ENCODE data around the gene TRAPPC6A.
A peak's percentile ranks its signal among the peaks of the same experiment; 100 is the strongest.
"Not testable (repeated sequence)": the region's sequence is repeated elsewhere in the genome, so short reads cannot be mapped to it uniquely, and the experiment has no call there.

Gene TRAPPC6A

DNA sequence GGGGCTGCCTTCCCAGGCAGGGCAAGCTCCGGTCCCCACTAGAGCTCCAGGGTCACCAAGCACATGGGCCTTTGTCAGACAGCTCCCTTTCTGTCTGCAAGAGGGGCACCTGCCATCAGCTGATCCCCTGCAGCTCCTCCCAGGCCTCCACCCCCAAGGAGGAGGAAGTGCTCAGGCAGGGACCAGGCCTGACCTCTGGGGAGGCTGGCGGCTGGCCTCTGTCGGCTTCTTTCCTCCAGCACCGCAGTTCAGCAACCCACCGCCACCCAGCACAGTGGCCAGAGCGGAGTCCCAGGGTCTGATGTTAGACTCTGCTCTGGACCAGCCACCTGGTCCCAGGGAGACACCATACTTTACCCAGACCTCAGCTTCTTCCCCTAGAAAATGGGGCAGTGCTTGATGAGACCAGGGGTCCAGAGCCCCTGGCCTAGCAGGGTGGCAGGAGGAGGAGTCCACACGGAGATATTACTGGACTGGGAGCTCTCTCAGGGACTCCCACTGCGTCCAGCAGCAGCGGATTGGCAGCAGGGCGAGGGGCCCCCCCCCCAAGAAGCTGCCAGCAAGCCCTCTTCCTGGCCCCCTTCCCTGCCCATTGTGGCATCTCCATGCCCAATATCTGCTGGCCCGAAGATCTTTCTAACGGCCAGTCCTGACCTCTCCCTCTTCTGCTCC is 41.4 kb downstream of the TRAPPC6A start:
- DNase-seq (ENCODE audit: low read depth, low spot score), result no peak

DNA sequence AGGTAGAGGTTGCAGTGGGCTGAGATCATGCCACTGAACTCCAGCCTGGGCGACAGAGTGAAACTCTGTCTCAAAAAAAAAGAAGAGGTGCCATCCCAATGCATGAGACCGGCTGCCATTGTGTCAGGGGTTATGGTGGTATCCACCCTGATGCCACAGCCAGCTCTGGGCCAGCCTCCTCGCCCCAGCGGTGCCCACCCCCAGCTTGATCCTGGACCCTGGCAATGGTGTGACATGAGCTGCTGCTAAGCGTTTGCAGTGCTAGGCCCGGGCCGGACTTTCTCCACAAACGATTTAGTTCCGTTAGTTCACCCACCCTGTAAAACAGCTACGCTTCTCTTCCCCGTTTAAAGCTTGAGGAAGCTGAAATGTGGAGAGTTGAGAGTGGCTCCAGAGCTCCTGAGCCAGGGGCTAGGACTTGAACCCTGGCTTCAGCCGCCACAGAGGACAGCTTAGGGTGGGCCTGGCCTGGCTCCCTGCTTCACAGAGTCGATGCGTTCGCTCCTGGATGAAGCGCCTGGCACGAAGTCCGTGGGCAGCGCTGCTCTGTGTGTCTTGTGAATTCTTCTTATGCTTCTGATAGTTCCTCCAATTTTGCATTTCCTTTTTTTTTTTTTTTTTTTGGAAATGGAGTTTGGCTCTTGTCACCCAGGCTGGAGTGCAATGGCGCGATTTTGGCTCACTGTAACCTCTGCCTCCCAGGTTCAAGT is 42.7 kb downstream of the TRAPPC6A start:
- no peak for DNase-seq (ENCODE audit: low read depth, low spot score)
- H3K27ac ChIP-seq, result no peak overlapping the region

More for the DNA sequence above, 41.4 kb downstream of the TRAPPC6A start:
- H3K27ac ChIP-seq, result no peak overlapping the region

DNA sequence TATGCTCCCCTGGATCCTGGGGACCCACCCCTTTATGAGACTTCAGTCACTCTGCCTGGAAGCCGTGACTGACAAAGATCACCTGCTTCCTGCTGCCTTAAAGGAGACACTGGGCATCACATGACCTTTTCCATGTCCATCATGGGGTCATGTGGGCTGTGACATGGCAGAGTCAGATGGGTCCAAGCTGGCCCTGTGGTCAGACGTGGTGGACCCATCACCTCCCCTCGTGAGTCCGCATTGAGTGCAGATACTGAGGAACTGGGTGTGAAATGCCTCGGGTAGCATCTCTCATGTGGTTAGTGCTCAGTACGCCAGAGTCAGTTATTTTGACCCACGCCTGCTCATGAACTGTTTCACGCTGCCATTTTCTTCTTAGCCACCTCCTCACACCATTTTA is 44.4 kb downstream of the TRAPPC6A start:
- no peak for DNase-seq (ENCODE audit: low read depth, low spot score)
- H3K27ac ChIP-seq, result no peak overlapping the region

DNA sequence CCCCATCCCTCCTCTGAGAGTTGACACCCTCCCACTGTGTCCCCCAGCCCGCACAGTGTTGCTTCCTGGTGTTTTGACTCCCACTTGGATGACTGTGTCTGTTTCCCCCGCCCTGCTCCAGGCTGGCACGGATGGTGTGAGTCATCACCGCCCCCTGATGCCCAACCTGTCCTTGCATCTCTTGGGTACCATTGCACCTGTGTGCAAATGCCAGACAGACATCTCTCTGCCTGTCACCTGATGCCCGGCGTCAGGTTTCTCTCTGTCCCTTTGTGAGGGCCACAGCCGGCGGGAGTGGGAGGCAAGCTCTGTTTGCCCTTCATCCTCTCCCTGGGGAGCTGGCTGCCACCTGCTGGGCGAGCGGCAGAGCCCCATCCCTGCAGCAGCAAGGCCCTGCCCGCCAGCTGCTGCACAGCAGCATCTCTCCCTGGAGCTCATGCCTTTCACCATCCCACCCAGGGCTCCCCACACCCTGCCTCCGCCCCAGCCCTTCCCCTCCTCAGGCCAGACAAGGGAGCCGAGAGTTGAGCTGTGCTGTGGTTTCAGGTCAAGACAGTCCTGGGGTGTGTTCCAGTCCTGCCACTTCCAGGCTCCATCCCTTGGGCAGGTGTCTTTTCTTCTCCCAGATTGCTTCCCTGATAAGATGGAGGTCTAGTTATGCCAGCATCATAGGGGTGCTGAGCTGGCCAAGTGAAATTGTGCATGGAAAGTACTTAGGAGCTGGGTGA is 47.0 kb downstream of the TRAPPC6A start:
- H3K27ac ChIP-seq, result no peak overlapping the region
- no peak for DNase-seq (ENCODE audit: low read depth, low spot score)

DNA sequence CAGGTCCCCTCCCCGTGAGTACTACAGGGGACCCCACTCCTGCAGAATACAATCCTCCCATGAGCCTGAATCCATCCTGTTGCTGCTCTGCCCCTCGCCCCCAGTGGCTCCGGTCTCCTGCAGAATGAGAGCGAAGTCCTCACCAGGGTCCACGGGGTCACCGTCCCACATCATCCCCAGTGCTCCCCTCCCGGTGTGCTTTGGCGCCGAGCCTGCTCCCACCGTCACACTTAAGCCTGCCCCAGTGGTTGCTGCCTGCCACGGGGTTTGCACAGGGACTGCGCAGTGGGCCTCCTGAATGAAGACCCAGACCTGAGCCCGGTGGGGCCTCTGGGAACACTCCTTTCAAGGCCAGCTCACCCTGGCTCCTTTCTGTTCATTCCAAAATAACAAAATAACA is 47.8 kb downstream of the TRAPPC6A start:
- no peak for DNase-seq (ENCODE audit: low read depth, low spot score)
- no peak overlapping the region for H3K27ac ChIP-seq

DNA sequence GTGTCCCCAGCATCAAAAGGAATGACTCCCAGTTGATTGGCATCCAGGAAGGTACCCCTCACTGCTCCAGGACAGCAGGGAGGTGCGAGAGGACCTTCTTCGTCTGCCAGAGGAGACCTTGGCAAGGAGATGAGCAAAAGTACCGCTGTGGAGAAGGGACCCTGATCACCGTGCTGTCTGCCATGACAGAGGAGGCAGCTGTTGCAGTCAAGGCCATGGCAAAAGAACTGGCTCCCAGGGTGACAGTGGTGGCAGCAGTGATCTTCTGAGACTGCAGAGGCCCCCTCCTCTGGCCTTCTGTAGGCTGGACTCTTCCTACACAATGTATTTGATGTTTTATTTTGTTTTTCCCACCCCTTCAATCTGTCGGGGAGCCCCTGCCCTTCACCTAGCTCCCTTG is 49.2 kb downstream of the TRAPPC6A start:
- no peak for DNase-seq (ENCODE audit: low read depth, low spot score)
- H3K27ac ChIP-seq, result no peak overlapping the region

DNA sequence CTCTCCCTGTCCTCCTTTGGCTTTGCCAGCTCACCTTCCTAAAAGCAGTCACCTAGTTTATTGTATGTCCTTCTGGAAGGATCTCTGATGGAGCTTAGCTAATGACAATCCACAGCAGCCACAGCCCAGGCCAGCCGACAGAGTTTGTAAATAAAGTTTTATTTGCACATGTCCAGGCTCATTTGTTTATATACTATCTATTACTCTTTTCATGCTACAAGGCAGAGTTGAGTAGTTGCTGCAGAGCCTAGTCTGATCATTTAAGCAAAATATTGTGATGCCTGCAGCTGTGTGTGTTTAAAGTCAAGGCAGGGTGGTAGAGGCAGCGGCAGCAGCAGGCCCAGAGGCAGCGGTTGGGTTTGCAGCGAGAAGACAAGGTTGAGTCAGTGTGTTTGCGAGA is 49.9 kb downstream of the TRAPPC6A start:
- no peak for DNase-seq (ENCODE audit: low read depth, low spot score)
- no peak overlapping the region for H3K27ac ChIP-seq

DNA sequence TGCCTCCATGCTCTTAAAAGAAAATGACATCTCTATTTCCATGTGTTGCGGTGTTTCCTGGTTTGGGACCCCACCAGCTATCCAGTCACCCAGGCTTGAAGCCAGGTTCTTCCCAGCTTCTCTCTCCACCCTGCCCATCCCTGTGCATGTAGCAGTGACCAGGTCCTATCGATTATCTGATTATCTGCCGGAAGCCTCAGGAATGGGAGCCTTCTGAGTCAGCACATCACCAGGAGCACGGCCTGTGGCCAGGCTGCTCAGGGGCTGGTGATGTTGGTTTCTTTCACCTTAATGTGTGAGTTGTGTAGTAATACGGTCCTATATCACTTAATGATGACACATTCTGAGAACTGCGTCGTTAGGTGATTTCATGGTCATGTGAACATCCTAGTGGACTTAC is 51.4 kb downstream of the TRAPPC6A start:
- H3K27ac ChIP-seq, result no peak overlapping the region
- no peak for DNase-seq (ENCODE audit: low read depth, low spot score)

DNA sequence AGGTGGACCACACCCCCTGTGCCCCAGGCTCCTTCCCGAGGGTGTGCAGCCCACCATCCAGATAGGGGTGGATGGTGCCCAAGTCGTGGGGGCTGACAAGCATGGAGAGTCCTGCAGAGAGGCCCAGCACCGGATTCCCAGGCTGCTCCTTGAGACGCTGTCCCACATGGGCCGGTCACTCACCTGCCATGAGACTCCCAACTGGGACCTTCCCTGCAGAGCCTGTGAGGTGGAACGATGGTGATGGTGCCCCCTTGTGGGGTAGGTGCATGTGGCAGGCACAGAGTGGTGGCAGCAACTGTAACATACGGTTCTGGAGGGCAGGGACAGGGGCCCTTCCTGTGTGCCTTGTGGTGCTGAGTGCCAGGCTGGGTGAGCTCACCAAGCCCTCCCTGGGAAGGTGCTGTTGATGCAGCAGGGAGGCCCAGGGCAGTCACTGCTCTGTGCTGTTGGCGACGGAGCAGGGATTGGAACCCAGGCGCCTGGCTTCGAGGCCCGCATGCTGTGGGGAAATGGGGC is 52.0 kb downstream of the TRAPPC6A start:
- DNase-seq (ENCODE audit: low read depth, low spot score), result peak; percentile 12
- no peak overlapping the region for H3K27ac ChIP-seq

DNA sequence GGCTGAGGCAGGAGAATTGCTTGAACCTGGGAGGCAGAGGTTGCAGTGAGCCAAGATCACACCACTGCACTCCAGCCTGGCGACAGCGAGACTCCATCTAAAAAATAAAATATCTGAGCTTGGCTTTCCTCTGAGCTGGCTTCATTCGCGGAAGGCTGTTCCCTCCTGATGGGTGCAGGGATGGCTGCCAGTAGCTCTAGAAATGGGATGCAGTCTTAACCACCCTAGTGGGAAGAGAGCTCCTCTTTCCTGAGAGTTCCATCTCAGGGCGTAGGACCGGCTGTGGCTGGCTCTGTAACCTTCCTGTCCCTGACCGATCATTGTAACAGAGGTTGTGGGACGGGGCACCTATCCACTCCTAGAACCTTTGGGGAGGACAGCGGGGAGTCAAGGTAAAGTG is 52.7 kb downstream of the TRAPPC6A start:
- no peak for DNase-seq (ENCODE audit: low read depth, low spot score)
- H3K27ac ChIP-seq, result no peak overlapping the region

DNA sequence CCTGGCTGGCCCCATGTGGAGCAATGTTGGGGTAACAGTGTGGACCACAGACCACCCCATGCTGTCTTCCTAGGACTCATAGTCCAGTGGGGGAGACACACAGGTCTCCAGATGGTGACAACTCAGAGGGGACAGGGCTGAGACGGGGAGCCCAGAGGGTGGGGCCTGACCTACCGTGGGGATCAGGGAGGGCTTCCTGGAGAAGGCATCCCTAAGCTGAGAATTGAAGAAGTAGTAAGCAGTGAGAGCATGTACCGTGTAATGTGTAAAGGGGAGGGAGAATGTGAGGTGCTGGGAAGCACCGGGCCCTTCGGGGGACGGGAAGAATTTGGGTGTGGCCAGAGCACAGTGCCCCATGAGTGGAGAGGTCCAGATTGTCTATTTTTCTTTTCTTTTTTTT is 54.0 kb downstream of the TRAPPC6A start:
- no peak overlapping the region for H3K27ac ChIP-seq
- DNase-seq (ENCODE audit: low read depth, low spot score), result no peak

DNA sequence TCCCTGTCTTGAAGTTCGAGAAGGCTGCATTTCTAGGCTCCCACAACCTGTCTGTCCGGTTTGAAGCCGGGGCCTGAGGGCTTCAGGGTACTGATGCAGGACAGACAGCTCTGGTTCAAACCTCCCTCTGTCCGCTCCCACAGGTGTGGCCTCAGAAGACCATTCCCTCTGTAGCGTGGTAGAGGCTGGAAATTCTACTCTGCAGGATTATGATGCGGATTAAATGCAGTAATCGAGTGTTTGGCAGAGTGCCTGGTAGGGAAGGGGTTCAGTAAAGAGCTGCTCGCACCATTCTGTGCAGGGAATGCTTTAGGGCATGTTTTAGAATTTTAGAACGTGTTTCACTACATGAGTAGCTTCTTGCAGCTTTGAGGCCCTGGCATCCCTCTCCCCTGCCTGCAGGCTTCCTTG is 54.6 kb downstream of the TRAPPC6A start:
- no peak overlapping the region for H3K27ac ChIP-seq

DNA sequence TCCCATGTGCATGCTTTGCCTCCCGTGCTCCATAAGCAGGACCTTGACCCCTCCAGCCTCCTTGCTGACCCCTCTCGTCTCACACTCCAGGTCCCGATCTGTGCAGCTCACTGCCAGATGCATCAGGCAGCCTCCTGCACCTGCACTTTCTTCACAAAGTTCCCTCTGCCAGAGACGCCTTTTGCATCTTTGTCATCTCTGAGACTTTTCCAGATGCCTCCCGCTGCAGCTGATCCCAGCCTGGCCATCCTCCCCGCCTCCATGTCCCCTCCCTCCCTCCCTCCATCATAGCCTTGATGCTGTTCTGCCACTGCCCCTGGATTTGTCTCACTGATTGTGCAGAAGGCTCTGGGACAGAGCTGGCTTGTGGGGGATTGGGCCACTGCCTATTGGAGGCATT is 55.2 kb downstream of the TRAPPC6A start:
- no peak for DNase-seq (ENCODE audit: low read depth, low spot score)
- H3K27ac ChIP-seq, result no peak overlapping the region

More for the DNA sequence above, 54.6 kb downstream of the TRAPPC6A start:
- no peak for DNase-seq (ENCODE audit: low read depth, low spot score)

DNA sequence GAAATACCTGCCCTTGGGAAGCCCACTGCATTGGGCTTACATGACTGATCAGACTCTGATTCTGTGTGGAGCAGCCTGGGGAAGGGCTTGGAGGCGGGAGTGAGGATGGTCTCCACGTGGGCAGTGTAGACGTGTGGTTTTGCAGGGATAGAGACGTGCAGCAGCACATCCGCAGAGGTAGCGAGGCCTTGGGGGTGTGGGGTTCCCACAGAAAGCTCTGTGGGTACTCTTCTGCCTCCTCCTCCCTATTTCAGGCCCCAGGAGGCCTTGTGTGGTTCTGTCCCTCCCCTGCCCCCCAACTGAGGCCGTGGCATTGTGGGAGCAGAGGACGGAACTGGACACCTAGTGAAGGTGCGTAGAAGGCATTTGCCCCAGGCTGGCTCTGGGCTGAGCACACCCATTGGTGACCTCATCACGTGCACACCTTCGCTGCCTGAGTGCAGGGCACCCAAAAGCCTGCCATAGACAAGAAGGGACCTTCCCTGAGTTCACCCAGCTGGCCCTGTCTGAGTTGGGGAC is 56.2 kb downstream of the TRAPPC6A start:
- no peak overlapping the region for H3K27ac ChIP-seq
- no peak for DNase-seq (ENCODE audit: low read depth, low spot score)

DNA sequence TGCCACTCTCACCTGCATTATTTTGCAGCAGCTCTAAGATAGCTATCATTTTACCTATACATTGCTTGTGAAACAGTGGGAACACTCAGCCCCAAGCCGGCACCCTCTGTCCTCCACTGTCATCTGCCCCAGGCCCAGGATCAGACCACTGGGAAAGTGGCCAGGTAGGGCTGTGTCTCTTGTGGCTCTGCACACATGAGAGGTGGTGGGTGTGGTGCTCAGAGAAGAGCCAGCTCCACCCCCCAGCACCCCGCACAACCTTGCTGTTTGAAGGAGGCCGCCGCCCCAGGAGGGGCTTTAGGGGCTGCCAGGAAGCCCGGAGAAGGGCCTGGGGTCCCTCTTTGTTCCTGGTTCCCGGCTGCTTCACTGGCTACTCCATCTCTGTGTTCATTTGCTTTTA is 58.5 kb downstream of the TRAPPC6A start:
- DNase-seq (ENCODE audit: low read depth, low spot score), result no peak
- H3K27ac ChIP-seq, result no peak overlapping the region

DNA sequence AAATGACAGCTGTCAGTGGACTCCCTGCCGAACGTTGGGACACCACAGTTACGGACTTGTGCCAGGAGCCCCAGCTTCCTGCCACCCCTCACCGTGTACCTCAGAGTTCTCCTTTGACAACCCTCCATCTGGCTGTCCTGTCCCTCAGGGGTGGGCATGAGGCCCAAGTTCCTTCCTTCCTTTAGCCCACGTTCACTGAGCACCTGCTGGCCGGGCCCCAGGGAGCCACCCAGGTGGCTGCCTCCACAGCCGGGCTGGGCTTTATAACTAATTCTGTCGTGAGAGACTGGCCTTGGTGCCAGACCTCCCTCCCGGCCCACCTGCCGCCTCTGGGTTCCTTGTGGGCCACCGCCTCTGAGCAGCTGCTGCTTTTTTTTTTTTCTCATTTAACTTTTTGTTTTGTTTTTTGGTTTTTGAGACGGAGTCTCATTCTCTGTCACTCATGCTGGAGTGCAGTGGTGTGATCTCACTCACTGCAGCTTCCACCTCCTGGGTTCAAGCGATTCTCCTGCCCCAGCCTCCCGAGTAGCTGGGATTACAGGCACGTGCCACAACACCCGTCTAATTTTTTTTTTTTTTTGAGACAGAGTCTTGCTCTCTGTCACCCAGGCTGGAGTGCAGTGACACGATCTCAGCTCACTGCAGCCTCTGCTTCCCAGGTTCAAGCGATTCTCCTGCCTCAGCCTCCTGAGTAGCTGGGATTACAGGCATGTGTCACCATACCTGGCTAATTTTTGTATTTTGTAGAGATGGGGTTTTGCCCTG is 59.3 kb downstream of the TRAPPC6A start:
- not testable (repeated sequence) for H3K27ac ChIP-seq; DNase-seq (ENCODE audit: low read depth, low spot score)

DNA sequence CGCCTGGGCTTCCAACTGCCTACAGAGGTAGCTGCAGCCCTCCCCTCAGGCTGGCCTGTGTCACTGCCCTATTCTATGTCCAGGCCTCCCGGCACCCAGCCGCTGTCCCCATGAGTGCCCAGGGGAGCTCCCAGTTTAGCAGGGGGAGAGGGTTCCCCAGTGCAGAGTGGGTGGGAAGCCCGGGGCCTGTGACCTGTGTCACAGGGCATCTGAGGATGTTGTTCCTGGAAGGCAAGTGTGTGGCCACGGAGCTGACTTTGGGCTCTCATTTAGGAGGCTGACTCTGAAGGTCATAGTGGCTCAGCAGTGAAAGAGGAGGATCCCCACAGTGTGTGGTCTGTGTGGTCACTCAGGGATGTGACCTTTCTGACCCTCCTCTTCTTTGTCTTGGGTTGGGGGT is 59.9 kb downstream of the TRAPPC6A start:
- no peak for DNase-seq (ENCODE audit: low read depth, low spot score)
- H3K27ac ChIP-seq, result no peak overlapping the region

DNA sequence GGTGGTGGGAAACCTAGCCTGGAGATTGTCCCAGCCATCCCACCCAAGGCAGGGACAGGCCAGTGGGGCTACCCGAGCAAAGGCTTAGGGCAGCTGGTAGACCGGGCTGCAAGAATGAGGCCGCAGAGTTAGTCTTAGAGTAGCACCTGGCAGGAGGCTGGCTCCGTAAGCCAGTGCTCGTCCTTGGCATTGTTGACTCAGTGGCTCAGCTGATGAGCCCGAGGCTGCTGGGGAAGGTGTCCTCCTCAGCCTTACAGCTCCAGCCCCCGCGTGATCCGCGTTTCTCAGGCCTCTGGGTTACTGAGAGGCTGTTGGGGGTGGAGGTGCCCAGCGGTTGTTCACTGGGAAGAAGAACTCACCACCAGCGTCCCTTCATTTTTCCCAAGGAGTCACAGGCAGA is 60.4 kb downstream of the TRAPPC6A start:
- no peak for DNase-seq (ENCODE audit: low read depth, low spot score)
- no peak overlapping the region for H3K27ac ChIP-seq

DNA sequence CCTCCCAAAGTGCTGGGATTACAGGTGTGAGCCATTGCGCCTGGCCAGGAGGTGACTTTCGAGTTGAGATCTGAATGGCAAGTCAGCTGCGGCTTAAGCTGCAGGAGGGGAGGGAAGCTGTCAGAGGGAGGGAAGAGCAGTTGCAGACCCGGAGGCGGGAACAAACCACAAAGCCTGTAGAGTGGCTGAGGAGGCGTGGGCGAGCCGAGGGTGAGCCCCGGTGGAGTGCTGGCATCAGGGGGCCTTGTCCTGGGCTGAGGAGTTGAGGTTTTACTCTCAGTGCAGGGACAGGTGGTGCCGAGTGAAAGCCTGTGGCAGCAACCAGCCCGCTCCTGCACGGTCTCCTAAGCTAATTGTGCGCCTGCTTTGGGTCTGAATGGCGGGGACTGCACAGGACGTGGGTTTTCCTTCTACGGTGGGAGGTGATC is 60.9 kb downstream of the TRAPPC6A start:
- H3K27ac ChIP-seq, result no peak overlapping the region
- DNase-seq (ENCODE audit: low read depth, low spot score), result no peak
